K562 (cell line): ENCODE results near the gene NDUFAB1. TPM values are rescaled to one million over a fixed set of nuclear protein-coding genes. Genes with fewer than 3 reads are reported as not detected.
A peak's percentile ranks its signal among the peaks of the same experiment; 100 is the strongest.

ENCODE experiments used
- CEBPB ChIP-seq: fragments of 450-650 bp; IDR thresholded peaks from 2 replicates; pipeline ENCODE4 v1.6.1; 2016; ENCODE audit warnings: missing genetic modification characterization, missing compliant biosample characterization
- CHAMP1 ChIP-seq: fragments of 450-650 bp; IDR thresholded peaks from 2 replicates; pipeline ENCODE4 v1.6.1; 2016; ENCODE audit warnings: mild to moderate bottlenecking
- IRF1 ChIP-seq: sonication (generic); formaldehyde crosslinking; IDR thresholded peaks from 2 replicates; pipeline ENCODE4 v1.8.0; 2022; ENCODE audit warnings: missing genetic modification reagents, mild to moderate bottlenecking, borderline replicate concordance
- LCOR ChIP-seq: sonication (generic); formaldehyde crosslinking; IDR thresholded peaks from 2 replicates; pipeline ENCODE4 v1.8.0; 2022; ENCODE audit warnings: mild to moderate bottlenecking, missing genetic modification reagents
- TAF7 ChIP-seq: fragments of 450-650 bp; IDR thresholded peaks from 2 replicates; pipeline ENCODE4 v1.6.1; 2016; ENCODE audit warnings: missing genetic modification characterization, missing compliant biosample characterization
- polyA plus RNA-seq, 8 experiments: library from polyadenylated mRNA; depleted of rRNA in 4 of 8; stranded (reverse) in 5 of 8; unstranded in 3 of 8; fragments of >200 nt; fragmentation: Nextera tagmentation in 2 of 8; fragmentation: Illumina TruSeq in 1 of 8; extraction: Ambion mirVana in 2 of 8; extraction: Trizol in 1 of 8; gene quantifications; 2 replicates each; pipeline versions ENCODE4 v1.2.1 to v1.2.3, GENCODE V29; 2011 to 2014; ENCODE audit warnings: inconsistent platforms in 1 of 8, missing spikeins in 1 of 8
- total RNA-seq, 7 experiments: library from RNA; depleted of rRNA in 6 of 7; stranded (reverse); fragments of >200 nt in 6 of 7; fragmentation: Illumina TruSeq in 2 of 7; extraction: Trizol in 2 of 7; gene quantifications; 2 replicates each; pipeline versions ENCODE4 v1.2.1 to v1.2.3, GENCODE V29; 2011 to 2021; ENCODE audit warnings: low replicate concordance in 1 of 7
- TF ChIP-seq, protein P1 (sequence below): fragments of 200-800 bp; sonication (Bioruptor generic); IDR thresholded peaks from 2 replicates; pipeline ENCODE4 v1.6.1; 2017; ENCODE audit warnings: missing genetic modification characterization, missing compliant biosample characterization

Gene NDUFAB1
- total and polyA plus RNA-seq, 9 of the 15 experiments (the other 6 are each of a cell fraction or from before 2014, with no cell fraction given): 123 to 481 (median 238) TPM

- TF ChIP-seq CHAMP1 (no peak), LCOR (CRISPR knock-in tag) (peak; percentile 46; the same call in 1 of the 2 replicates), CEBPB (tag) (peak; percentile 41; the same call in 1 of the 2 replicates), TAF7 (tag) (peak; percentile 97), IRF1 (CRISPR knock-in tag) (no peak)
- TF ChIP-seq, protein P1, sequence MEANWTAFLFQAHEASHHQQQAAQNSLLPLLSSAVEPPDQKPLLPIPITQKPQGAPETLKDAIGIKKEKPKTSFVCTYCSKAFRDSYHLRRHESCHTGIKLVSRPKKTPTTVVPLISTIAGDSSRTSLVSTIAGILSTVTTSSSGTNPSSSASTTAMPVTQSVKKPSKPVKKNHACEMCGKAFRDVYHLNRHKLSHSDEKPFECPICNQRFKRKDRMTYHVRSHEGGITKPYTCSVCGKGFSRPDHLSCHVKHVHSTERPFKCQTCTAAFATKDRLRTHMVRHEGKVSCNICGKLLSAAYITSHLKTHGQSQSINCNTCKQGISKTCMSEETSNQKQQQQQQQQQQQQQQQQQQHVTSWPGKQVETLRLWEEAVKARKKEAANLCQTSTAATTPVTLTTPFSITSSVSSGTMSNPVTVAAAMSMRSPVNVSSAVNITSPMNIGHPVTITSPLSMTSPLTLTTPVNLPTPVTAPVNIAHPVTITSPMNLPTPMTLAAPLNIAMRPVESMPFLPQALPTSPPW (CRISPR knock-in tag): peak; percentile 89
Measured at GRCh38 chr16:23597003-23597756, 1.1 kb upstream of the NDUFAB1 start (continued).
